Esophagus squamous epithelium (tissue), 4 donors: Measurements from ENCODE around the gene PLA2G2C.

Experiments
- CTCF ChIP-seq, 6 experiments: fragments of 450-650 bp in 4 of 6; fragments of 200-600 bp in 2 of 6; sonication (generic) in 2 of 6; IDR thresholded peaks; one replicate each; pipeline ENCODE4 v1.5.1; 2016 to 2019; ENCODE audit warnings: antibody characterized with exemption in 6 of 6, mild to moderate bottlenecking in 4 of 6, moderate library complexity in 4 of 6
- POLR2A ChIP-seq, 4 donors: fragments of 450-650 bp; IDR thresholded peaks; one replicate each; pipeline ENCODE4 v1.6.1; 2017; ENCODE audit warnings: antibody characterized with exemption in 4 of 4, mild to moderate bottlenecking in 4 of 4, moderate library complexity in 3 of 4

DNA sequence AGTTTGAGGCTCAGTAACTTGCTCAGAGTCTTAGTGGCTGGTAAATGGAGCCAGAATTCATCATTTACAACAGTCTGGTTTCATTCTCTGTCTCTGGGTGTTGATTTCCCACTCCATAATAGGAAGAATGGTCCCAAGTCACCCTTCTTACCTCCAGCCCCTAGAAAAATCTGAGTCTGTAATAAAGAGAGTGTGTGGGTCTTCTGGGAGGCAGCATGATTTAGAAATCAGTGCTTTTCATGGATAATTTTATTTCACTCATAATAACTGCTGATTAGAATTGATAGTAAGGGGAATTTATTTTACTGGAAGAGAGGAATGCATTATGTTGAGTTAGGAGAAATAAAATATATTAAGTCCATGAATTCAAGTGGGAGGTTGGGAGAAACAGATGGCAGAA lies 69.1 kb downstream of the PLA2G2C start:
- TF ChIP-seq CTCF (IDR thresholded peaks at IDR 0.05) (no peak), POLR2A (IDR thresholded peaks at IDR 0.05) (no peak)
